ENCODE results near the gene PRUNE1.

PRUNE1 gene

GRCh38 chr1:151054971-151055547, 46.8 kb downstream of the PRUNE1 start:
- DNase-seq (ENCODE audit: low read depth): no peak

- DNase-seq (ENCODE audit: low read depth): no peak
Observed at GRCh38 chr1:151055581-151055980, 47.3 kb downstream of the PRUNE1 start.

GRCh38 chr1:151056149-151056548, 47.9 kb downstream of the PRUNE1 start:
- DNase-seq (ENCODE audit: low read depth): no peak

GRCh38 chr1:151058692-151059091, 50.4 kb downstream of the PRUNE1 start:
- no peak for DNase-seq (ENCODE audit: low read depth)

GRCh38 chr1:151059109-151060006, 51.1 kb downstream of the PRUNE1 start, which contains the start of gene CDC42SE1:
TSS of gene CDC42SE1 (minus strand) at chr1:151059622. CDS start at chr1:151055730, 3,892 bp downstream.
- peak; percentile 73 for DNase-seq (ENCODE audit: low read depth)

GRCh38 chr1:151060007-151060656, 51.9 kb downstream of the PRUNE1 start, which contains the start of gene MLLT11:
TSS of gene MLLT11 (plus strand) at chr1:151060397. CDS start at chr1:151067225, 6,828 bp downstream.
- no peak for DNase-seq (ENCODE audit: low read depth)

- DNase-seq (ENCODE audit: low read depth): no peak
Observed at GRCh38 chr1:151060657-151061421, 52.6 kb downstream of the PRUNE1 start.

GRCh38 chr1:151061704-151062103, 53.5 kb downstream of the PRUNE1 start:
- no peak for DNase-seq (ENCODE audit: low read depth)

GRCh38 chr1:151062741-151063371, 54.6 kb downstream of the PRUNE1 start:
- no peak for DNase-seq (ENCODE audit: low read depth)

- no peak for DNase-seq (ENCODE audit: low read depth)
Observed at GRCh38 chr1:151065089-151065645, 56.9 kb downstream of the PRUNE1 start.

GRCh38 chr1:151067185-151067584, 58.9 kb downstream of the PRUNE1 start:
- DNase-seq (ENCODE audit: low read depth): no peak

- DNase-seq (ENCODE audit: low read depth): no peak
Observed at GRCh38 chr1:151069103-151069486, 60.8 kb downstream of the PRUNE1 start.

GRCh38 chr1:151070474-151071276, 62.4 kb downstream of the PRUNE1 start, which contains the start of gene GABPB2:
TSS of gene GABPB2 (plus strand) at chr1:151070761. CDS start at chr1:151088190, 17,429 bp downstream.
- DNase-seq (ENCODE audit: low read depth): peak; percentile 72

GRCh38 chr1:151072224-151072623, 64.0 kb downstream of the PRUNE1 start:
- no peak for DNase-seq (ENCODE audit: low read depth)

Measured in stimulated activated CD4-positive, alpha-beta T cell treated with anti-CD3 and anti-CD28 coated beads, Interleukin-2, amount 100 ng/mL, for 4 hours (primary cell).